Brain microvascular endothelial cell (primary cell): Measurements from ENCODE around the gene IL5.
A peak's percentile ranks its signal among the peaks of the same experiment; 100 is the strongest.

Source experiments
- DNase-seq: peaks from one replicate; pipeline ENCODE4 v3.0.0-alpha.2; 2020
- H3K27ac ChIP-seq: fragments of 250-450 bp; sonication (Bioruptor Pico); 2 replicates; pipeline ENCODE4 v1.5.1; 2020; ENCODE audit warnings: mild to moderate bottlenecking, moderate library complexity
- H3K27me3 ChIP-seq: fragments of 250-450 bp; sonication (Bioruptor Pico); replicated peaks from 2 replicates; pipeline ENCODE4 v1.5.1; 2020; ENCODE audit warnings: mild to moderate bottlenecking
- H3K36me3 ChIP-seq: fragments of 250-450 bp; sonication (Bioruptor Pico); replicated peaks from 2 replicates; pipeline ENCODE4 v1.5.1; 2020; ENCODE audit warnings: mild to moderate bottlenecking
- H3K4me3 ChIP-seq: 2 replicates; pipeline ENCODE4 v1.5.1; 2011; ENCODE audit warnings: low read depth, mild to moderate bottlenecking, control low read depth, low read length, moderate library complexity
- in situ Hi-C: cut with HindIII; loops from 2 replicates; pipeline ENCODE4 v1.10.0; 2017; ENCODE audit warnings: low sequenced_read_pairs, low pct_ligation_motif_present
- TF ChIP-seq, protein P1 (sequence below): IDR thresholded peaks from 2 replicates; pipeline ENCODE4 v1.5.1; 2011; ENCODE audit warnings: low read depth, mild to moderate bottlenecking, moderate library complexity, low read length, control low read depth, inconsistent platforms; ENCODE audit errors: missing control alignments

The IL5 gene

GRCh38 chr5:132501629-132501956 lies 41.7 kb downstream of the IL5 start:
- TF ChIP-seq, protein P1, sequence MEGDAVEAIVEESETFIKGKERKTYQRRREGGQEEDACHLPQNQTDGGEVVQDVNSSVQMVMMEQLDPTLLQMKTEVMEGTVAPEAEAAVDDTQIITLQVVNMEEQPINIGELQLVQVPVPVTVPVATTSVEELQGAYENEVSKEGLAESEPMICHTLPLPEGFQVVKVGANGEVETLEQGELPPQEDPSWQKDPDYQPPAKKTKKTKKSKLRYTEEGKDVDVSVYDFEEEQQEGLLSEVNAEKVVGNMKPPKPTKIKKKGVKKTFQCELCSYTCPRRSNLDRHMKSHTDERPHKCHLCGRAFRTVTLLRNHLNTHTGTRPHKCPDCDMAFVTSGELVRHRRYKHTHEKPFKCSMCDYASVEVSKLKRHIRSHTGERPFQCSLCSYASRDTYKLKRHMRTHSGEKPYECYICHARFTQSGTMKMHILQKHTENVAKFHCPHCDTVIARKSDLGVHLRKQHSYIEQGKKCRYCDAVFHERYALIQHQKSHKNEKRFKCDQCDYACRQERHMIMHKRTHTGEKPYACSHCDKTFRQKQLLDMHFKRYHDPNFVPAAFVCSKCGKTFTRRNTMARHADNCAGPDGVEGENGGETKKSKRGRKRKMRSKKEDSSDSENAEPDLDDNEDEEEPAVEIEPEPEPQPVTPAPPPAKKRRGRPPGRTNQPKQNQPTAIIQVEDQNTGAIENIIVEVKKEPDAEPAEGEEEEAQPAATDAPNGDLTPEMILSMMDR = no peak
- Histone ChIP-seq H3K27me3 (no peaks in the 10 kb centered on the region), H3K27ac (no peak overlapping the region), H3K4me3 (no peak overlapping the region), H3K36me3 (no peaks in the 10 kb centered on the region)
- in situ Hi-C loops = no loop called here
- no peak for DNase-seq

DNA sequence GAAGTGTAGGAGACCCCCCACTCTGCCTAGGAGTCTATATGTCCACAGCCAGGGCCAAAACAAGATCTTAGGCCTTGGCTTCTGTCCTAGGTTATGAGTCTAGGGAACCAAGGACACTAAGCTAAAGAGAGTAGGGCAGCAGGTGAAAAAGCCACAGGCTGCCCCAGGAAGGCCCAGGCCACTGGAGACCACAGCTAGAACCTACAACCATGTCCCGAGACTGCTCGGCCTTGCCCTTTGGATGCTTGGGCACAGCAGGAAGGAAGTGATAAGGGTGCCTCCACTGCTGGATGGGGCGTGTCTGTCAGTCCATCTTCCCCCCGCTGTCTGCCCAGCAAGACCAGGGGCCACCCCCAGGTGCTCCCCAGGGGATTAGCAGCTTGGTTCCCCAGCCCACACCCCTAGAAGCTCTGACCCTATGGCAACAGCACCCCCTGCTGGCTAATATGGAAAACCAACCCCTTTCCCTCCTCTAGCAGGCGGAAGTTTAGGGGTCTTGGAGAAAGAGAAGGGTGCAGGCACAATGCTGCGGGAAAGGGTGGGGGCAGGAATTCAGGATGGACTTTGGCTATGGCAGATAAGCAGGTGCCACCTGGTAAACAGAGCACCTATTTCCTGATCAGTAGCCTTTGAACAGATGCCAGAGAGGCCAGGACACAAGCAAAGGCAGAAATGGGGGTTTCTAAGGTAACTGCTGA lies 42.2 kb downstream of the IL5 start:
- TF ChIP-seq, protein P1 = peak; percentile 83
- Histone ChIP-seq H3K27me3 (no peaks in the 10 kb centered on the region), H3K27ac (no peak overlapping the region), H3K4me3 (no peak overlapping the region), H3K36me3 (no peaks in the 10 kb centered on the region)
- in situ Hi-C loops = no loop called here
- DNase-seq = no peak

GRCh38 chr5:132500244-132500930 lies 42.9 kb downstream of the IL5 start:
- no peak overlapping the region for H3K4me3 ChIP-seq
- TF ChIP-seq, protein P1 = no peak
- in situ Hi-C loops = no loop called here
- H3K27ac ChIP-seq = no peak overlapping the region
- DNase-seq = no peak
- no peaks in the 10 kb centered on the region for H3K36me3 ChIP-seq
- H3K27me3 ChIP-seq = no peaks in the 10 kb centered on the region

DNA sequence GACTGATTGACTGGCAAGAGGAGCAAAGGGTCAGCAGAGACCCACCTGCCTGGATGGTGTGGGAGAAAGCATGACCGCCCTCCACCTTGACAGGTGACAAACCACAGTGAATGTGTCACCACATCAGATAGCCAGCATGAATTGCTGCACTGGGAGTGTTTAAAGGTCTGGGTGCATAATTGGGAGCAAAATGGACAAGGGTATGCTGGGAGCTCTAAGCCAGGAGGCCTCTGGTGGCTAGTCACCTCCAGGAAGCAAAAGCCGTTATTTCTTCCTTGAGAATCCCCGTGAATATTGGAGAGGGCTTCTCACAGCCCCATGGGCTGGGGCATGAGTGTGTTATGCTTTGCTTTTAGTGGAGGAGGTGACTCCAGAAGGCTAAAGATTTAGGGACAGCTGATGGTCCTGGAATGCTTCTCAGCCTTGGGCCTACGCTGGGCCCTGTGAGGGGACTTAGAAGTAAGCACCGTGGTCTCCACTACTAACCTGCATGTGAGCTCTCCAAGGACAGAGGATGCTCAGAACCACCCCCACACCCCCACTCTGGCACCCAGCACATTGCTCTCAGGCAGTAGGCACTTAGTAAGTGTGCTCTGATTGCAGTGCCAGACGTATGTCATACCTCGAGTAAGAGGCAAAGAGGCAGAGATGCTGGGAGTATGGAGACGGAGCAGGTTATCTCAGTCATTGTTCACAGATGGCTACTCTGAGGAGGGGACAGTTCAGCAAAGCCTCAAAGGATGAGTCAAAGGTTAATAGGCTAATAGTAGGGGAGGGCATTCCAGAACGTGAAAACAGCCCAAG lies 43.7 kb downstream of the IL5 start:
- H3K4me3 ChIP-seq = no peak overlapping the region
- TF ChIP-seq, protein P1 = no peak
- in situ Hi-C loops = no loop called here
- H3K27ac ChIP-seq = no peak overlapping the region
- no peak for DNase-seq
- H3K27me3 ChIP-seq = no peaks in the 10 kb centered on the region
- no peaks in the 10 kb centered on the region for H3K36me3 ChIP-seq

GRCh38 chr5:132498686-132499271 lies 44.5 kb downstream of the IL5 start:
- Histone ChIP-seq H3K27ac (no peak overlapping the region), H3K36me3 (no peaks in the 10 kb centered on the region), H3K27me3 (no peaks in the 10 kb centered on the region), H3K4me3 (no peak overlapping the region)
- TF ChIP-seq, protein P1 = no peak
- no peak for DNase-seq
- in situ Hi-C loops = no loop called here
